ENCODE data around the gene CLDN18.

Gene CLDN18

DNA sequence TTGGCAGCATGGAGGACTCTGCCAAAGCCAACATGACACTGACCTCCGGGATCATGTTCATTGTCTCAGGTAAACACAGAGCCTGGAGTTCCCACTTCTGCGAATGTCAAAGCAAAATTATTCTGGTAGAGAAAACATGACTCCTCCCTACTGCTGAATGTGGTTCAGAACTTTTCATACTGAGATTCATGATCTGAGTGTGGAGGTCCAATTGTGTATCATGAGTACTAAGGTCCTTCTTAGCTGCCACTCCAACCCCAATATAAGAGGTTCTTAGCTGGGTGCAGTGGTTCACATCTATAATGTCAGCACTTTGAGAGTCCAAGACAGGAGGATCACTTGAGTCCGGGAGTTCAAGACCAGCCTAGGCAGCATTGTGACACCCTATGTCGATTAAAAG is 13.8 kb downstream of the CLDN18 start:
- DNase-seq (ENCODE audit: extremely low read depth in 1 of 2, low read depth in 1 of 2) = no peak

DNA sequence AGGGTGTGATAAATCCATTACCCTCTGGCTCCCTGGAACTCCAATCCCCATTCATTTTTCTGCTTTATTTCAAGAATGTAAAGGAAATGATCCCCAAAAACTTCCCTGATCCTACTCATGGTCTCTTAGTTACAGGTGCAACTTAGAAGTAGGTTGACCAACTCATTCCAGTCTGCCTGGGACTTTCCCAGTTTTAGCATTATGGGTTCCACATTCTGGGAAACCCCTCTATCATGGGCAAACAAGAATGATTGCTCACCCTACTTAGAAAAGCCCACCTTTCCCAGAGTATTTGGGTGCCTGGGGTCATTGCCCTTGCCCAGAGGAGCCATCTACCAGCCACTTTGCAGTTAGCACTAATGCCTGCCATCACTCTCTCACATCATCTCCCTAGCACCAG is 15.6 kb downstream of the CLDN18 start:
- no peak for DNase-seq (ENCODE audit: extremely low read depth in 1 of 2, low read depth in 1 of 2)

DNA sequence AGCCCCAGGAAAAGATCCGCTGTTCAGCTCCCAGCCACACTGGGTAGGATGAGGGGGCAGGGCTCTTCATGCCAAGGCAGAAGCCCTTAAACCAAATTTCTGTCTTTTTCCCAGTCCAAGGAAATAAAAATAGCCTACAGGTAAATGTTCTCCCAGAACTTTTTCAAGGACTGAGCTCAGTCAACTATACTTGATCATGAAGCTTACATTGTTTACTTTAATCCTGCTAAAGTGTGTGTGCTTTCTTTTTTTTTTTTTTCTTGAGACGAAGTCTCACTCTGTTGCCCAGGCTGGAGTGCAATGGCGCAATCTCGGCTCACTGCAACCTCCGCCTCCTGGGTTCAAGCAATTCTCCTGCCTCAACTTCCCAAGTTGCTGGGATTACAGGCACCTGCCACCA is 17.9 kb downstream of the CLDN18 start:
- DNase-seq (ENCODE audit: extremely low read depth in 1 of 2, low read depth in 1 of 2) = no peak

GRCh38 chr3:138030734-138031280 is 20.8 kb downstream of the CLDN18 start:
- DNase-seq (ENCODE audit: extremely low read depth in 1 of 2, low read depth in 1 of 2) = no peak

GRCh38 chr3:138031536-138031935 is 21.6 kb downstream of the CLDN18 start:
- DNase-seq (ENCODE audit: extremely low read depth in 1 of 2, low read depth in 1 of 2) = no peak

GRCh38 chr3:138032567-138032966 is 22.6 kb downstream of the CLDN18 start:
- DNase-seq (ENCODE audit: extremely low read depth in 1 of 2, low read depth in 1 of 2) = no peak

- no peak for DNase-seq (ENCODE audit: extremely low read depth in 1 of 2, low read depth in 1 of 2)
These were observed 23.3 kb downstream of the CLDN18 start for GRCh38 chr3:138033202-138033691.

- no peak for DNase-seq (ENCODE audit: extremely low read depth in 1 of 2, low read depth in 1 of 2)
These were observed 25.0 kb downstream of the CLDN18 start for GRCh38 chr3:138034918-138035317.

- no peak for DNase-seq (ENCODE audit: extremely low read depth in 1 of 2, low read depth in 1 of 2)
These were observed 26.6 kb downstream of the CLDN18 start for GRCh38 chr3:138036572-138036971.

DNA sequence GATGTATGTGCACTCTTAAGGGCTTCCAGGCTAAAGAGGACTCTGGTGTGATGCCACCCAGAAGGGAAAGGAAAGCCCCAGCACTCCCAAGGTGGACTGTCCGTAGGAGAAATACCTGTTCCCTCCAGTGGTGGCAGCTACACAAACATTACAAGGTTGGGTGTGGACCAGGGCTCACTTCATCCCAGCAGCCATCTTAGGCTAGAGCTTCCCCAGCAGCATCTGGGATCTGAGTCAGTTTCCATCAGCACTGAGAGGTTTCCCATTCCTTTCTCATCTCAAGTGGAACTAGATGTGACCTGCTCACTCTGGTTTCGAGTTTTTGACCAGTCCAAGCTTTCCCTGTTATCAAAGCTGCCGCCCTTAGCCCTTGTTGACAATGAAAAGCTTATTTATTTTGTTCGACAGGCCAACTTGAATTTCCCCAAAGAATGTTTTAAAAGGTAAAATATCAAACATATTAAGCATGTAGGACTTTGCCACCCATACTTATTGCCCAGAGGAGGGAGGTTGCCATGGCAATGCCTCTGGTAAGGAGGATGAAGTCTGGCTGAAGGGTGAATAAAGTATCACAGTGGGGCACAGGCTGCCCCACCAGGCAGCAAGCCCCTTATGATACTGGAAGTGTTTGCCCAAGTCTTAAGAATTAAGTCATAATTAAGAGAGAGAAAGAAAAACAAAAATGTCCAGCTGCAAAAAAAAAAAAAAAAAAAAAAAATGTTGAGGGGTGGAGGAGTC is 28.9 kb downstream of the CLDN18 start:
- no peak for DNase-seq (ENCODE audit: extremely low read depth in 1 of 2, low read depth in 1 of 2)

GRCh38 chr3:138042043-138042442 is 32.1 kb downstream of the CLDN18 start:
- DNase-seq (ENCODE audit: extremely low read depth in 1 of 2, low read depth in 1 of 2) = no peak

GRCh38 chr3:138043266-138044029 is 33.5 kb downstream of the CLDN18 start:
- DNase-seq (ENCODE audit: extremely low read depth in 1 of 2, low read depth in 1 of 2) = no peak

DNA sequence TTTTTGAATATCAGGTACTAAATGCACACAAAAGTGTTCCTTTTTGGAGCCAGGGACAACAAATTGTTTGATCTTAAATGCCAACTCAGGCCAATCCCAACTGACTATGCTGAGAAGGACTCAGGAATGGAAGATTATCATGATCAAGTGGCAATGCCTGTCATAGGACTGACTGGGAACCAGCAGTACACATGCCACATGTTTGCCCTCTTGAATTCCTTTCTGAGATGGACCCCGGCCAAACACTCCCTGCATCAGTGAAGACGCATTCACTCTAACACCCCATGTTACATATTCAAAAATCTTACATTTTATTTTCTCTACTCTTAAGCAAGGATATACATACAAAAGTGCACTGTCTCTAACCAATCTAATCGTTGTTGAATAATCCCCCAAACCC is 36.1 kb downstream of the CLDN18 start:
- DNase-seq (ENCODE audit: extremely low read depth in 1 of 2, low read depth in 1 of 2) = no peak

- DNase-seq (ENCODE audit: extremely low read depth in 1 of 2, low read depth in 1 of 2) = no peak
These were observed 37.0 kb downstream of the CLDN18 start for GRCh38 chr3:138046955-138047354.

GRCh38 chr3:138047596-138048158 is 37.7 kb downstream of the CLDN18 start:
- no peak for DNase-seq (ENCODE audit: extremely low read depth in 1 of 2, low read depth in 1 of 2)

DNA sequence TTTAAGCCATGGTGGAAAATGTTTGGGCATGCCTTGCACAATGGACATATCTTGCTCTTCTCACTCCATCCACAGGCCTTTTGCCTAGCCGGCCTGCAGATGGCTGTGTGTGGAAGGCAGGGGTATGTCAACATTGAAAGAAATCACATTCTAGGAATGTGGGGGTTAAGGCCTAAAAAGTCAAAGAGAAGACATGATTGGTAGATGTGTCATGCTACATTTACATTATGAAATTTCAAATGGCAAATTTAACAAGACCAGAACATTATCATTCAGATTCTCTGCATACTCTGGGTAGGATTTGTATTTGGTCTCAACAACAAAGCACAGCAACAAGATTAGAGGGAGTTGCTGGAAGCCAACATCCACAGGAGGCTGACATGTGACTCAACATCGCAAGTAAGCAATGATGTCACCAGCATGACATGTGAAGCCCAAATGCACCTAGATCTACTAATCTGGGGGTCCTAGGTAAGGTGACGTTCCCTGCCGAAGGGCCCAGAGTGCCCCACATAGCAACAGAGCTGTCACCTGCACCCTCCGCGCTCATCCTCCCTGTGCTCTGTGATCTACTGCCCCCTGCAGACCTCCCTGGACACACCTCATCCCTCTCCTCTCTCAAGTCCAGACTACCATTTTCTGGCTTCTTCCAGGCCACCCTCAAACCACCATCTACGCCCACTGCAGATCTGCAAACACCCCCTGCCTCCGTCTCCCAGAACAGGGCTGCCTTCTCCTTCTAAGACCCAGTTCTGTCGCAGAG is 39.4 kb downstream of the CLDN18 start:
- no peak for DNase-seq (ENCODE audit: extremely low read depth in 1 of 2, low read depth in 1 of 2)

GRCh38 chr3:138051947-138052802 is 42.2 kb downstream of the CLDN18 start:
- no peak for DNase-seq (ENCODE audit: extremely low read depth in 1 of 2, low read depth in 1 of 2)

DNA sequence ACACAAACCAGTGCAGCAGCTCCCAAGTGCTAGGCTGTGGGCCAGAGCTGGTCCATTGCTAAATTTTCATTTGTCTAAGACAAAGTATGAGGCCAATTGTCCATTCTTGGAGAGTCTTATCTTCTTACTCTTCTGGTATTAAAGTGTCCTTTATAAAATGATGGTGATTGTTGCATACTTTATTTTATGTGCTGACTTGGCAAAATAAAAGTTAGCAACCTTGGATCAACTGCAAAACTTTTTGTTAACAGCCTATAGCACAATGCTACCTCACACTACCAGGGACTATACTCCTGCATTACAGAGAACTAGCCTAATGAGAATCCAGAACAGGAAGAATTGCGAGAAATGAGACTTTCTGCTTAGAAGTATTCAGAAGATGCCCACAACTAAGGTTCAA is 44.1 kb downstream of the CLDN18 start:
- DNase-seq (ENCODE audit: extremely low read depth in 1 of 2, low read depth in 1 of 2) = no peak

- no peak for DNase-seq (ENCODE audit: extremely low read depth in 1 of 2, low read depth in 1 of 2)
These were observed 47.4 kb downstream of the CLDN18 start for GRCh38 chr3:138057384-138057783.

DNA sequence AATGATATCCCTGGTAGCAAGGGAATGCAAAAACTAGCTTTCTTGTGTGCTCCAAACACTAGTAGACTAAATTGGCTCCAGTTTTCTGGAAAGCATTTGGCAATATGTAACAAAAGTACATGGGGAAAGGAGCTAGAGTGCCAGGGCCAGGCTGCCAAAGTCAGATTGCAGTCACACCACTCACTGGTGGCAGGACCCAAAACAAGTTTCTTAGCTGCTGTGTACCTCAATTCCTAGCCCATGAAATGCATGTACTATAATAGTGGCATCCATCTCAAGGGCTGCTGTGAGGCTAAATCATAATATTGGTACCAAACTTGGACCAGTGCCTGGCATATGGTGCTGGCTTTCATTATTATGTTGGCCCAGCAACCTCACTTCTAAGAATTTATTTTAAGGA is 49.3 kb downstream of the CLDN18 start:
- DNase-seq (ENCODE audit: extremely low read depth in 1 of 2, low read depth in 1 of 2) = no peak

All from activated CD8-positive, alpha-beta memory T cell treated with anti-CD3 and anti-CD28 coated beads for 1 hour (primary cell).